Measurements from ENCODE around the gene XXYLT1.
"Not testable (repeated sequence)": the region's sequence is repeated elsewhere in the genome, so short reads cannot be mapped to it uniquely, and the experiment has no call there.

XXYLT1 gene

DNA sequence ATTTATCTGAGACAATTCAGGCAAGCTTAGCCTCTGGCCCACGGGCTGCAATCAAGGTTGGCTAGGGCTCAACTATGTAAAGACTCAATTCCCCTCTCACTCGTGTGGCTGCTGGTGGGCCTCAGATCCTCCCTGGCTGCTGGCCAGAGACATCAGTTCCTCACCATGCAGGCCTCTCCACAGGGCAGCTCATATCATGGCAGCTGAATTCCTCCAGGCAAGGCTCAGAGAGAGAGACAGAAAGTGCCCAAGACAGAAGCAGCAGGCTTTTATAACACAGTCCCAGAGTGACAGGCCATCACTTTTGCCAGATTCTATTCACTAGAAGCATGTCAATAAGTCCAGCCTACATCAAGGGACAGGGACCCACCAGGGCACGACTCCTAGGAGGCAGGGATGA lies 63.2 kb downstream of the XXYLT1 start:
- DNase-seq (ENCODE audit: low spot score), result no peak

GRCh38 chr3:195207056-195207455 lies 63.9 kb downstream of the XXYLT1 start:
- no peak for DNase-seq (ENCODE audit: low spot score)

DNA sequence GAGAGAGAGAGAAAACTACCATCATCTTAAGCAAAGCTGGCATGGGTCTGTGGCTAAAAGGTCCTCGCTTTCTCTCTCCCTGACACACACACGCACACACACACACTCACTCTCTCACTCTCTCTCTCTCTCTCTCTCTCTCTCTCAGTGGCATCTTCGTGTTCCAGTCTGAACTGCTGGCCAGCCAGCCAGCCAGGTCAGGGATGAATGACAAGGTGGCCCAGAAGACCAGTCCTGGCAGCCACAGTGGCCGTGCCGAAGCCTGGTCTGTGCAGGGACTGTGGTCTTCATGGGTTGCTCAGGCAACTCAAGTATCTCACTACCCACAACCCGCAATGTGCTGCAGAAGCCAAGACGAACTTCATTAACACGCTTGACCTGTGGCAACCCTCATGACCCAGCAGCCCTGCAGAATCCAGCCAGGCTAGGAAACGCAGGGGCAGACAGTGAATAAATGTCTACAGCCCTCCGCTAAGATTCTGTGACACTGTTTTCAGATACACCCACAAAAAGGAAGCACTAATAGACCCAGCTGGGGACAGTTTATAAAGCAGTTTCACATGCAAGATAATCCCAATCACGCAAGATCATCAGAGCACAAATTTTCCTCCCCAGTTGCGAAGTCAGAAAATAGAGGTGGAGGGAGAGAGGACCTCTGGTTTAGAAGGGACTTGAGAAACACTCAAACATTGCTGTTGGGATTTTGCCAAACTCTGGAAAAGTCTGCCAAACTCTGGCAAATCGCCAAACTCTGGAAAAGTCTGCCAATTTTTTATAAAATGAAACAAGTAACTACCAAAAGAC lies 66.4 kb downstream of the XXYLT1 start:
- DNase-seq (ENCODE audit: low spot score), result peak; percentile 36

DNA sequence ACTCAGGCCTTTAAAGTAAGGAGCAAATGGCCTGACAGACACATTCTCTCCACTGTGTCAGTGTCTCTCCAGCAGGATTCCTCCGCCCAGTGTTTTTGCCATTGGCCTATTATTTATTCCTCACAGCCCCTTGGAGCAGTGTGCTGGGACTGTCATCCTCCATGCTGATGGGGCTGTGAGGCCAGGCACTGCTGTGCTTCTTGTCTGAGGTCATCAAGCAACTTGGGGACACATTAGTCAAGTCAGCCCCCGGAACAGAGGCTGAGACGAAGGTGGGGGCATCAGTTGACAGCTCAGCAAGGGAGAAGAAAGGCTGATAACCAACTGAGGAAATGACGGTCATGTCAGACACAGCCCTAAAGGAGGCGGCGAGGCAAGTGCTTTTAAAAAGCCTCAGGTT lies 67.4 kb downstream of the XXYLT1 start:
- no peak for DNase-seq (ENCODE audit: low spot score)

- no peak for DNase-seq (ENCODE audit: low spot score)
These were observed 69.7 kb downstream of the XXYLT1 start for GRCh38 chr3:195201295-195201694.

DNA sequence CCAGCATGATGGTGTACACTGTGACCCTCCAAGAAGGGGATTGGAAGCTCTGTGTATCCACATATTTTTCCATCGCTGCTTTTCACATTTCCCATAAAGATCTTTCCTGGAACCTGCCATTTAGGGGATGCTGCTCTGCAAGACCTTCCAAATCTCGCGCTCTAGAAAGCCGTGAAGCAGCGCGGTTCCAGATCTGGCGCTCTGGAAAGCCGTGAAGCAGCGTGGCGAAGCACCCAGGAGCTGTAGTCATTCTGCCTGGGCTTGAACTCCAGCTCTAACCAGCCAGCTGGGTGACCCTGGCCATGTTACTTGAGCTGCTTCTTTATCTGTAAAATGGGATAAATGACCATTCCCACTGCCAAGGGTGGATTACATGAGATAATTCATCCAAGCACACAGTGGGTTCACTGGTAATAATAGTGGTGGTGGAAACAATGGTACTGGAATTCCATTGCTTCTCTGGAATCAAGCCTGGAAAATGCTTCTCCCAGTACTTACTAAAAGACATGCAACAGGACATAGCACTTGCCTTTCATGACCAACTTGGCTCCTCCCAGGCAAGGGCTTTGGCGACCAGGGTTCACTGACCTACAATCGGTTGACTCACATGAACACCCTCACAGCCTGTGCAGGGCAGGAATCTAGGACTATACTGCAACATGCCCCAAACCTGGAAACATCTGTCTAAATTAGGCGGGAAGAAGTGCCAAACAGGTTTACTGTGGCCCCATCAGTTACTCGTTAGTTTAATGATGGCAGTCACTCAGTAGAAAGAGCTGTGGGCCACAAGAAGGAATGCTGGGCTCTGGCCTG lies 70.7 kb downstream of the XXYLT1 start:
- no peak for DNase-seq (ENCODE audit: low spot score)

DNA sequence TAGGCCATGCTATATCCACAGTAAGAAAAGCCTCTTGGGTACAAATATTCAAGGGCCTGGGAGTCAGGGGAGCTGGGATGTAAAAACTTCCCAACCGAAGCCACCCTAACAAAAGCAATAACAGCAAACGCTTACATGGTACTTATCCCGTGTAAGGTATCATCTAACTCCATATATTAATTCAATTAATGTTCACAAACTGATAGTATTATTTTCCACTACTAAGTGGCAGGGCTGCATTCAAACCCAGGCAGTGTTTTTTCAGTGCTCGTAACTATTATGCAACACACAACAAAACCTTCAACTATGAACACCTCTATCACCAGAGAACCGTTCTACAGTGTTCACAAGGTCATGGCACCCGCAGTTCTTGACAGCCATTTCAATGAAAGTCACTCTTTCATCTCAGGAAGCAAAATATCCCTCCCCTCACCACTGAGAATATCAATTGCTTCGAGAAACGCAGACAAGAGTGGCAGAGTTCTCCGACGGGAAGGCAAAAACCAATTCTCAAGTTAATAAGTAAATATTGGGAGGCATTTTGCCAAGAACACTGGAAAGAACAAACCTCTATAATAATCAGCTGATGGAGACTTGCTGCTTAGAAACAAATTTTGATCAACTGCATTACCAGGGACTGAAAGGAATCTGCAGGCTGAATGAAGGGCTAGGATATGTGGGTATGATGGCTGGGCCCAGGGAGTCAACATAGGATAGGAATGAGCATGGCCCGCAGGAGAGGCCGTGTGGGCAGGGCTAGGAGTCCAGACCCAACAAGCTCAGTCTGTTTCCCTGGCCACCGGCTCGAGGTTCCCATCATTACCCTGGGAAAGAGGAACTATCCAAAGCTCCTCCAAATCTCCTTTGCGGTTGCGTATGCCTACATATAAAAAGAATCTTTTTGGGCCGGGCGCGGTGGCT lies 72.3 kb downstream of the XXYLT1 start:
- DNase-seq (ENCODE audit: low spot score), result no peak

DNA sequence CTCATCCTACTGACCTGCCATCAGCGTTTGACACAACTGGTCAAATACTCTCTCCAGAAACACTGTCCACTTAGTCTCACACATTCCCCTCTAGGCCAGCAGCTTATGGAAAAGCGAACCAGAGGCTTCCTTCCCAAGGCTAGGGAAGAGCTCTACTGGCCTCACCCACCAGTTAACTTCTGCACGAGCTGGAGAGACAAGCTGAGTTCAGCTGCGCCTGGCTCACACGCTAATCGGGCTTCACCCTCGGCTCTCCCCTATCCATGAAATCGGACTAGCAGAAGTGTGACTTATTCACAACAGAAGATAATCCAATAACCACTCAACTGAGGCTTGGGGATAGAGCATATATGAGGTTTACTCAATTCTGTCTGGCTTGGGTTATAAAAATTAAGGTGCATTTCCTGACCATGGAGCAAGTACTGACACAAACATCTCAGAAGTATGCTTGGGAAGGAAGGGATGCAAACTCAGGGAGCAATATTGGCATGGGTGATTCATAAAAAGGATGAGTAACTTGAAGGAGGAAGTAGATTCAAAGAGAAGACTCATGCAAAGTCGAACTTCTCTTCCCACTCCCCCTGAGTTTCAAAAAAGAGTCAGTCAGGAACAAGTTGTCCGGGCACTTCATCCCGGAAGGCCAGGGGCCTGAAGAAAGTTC lies 73.1 kb downstream of the XXYLT1 start:
- peak; percentile 76 for DNase-seq (ENCODE audit: low spot score)

- DNase-seq (ENCODE audit: low spot score), result peak; percentile 75
These were observed 74.7 kb downstream of the XXYLT1 start for GRCh38 chr3:195196266-195196665.

DNA sequence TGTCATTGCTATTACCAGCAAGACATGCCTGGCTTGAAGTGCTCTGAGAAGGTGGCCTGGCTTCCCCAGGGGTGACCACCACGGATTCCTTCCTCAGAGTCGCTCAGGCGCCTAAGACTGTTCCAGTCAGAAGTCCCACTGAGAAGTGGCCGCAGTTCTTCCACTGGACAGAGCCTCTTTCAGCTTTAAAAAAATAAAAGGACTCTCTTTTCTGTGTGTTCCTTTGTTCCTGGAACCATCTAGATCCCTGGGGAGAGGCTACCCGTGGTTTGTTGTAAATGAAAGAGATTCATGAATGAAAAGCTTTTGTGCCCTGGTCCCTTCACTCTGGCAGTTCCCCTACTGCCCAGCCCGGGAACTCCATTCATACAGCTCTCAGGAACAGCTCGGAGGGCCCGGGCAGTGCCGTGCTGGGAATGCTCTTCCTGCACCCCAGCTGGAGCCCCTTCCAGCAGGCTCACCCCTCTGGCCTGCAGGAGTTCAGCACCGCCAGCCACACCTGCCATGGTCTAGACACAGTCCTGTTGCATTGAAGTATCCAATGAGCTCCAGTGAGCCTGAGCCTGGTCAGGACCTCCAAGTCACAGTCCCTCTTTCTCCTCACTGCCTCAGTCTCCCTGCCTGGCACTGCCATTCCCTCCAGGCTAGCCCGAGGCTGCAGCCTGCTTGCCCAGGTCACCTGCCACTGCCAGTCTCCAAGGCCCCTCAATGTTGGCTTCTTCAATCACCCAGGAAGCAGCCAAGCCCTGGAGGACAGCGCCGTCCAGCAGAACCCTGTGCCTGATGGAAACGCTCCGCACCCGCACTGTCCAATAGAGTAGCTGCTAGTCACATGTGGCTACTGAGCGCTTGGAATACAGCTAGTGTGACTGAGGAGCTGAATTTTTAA lies 75.4 kb downstream of the XXYLT1 start:
- DNase-seq (ENCODE audit: low spot score), result no peak

- no peak for DNase-seq (ENCODE audit: low spot score)
These were observed 76.3 kb downstream of the XXYLT1 start for GRCh38 chr3:195194559-195195206.

GRCh38 chr3:195191580-195191979 lies 79.4 kb downstream of the XXYLT1 start:
- DNase-seq (ENCODE audit: low spot score), result no peak

- no peak for DNase-seq (ENCODE audit: low spot score)
These were observed 81.1 kb downstream of the XXYLT1 start for GRCh38 chr3:195189821-195190220.

- DNase-seq (ENCODE audit: low spot score), result no peak
These were observed 82.5 kb downstream of the XXYLT1 start for GRCh38 chr3:195188426-195188927.

DNA sequence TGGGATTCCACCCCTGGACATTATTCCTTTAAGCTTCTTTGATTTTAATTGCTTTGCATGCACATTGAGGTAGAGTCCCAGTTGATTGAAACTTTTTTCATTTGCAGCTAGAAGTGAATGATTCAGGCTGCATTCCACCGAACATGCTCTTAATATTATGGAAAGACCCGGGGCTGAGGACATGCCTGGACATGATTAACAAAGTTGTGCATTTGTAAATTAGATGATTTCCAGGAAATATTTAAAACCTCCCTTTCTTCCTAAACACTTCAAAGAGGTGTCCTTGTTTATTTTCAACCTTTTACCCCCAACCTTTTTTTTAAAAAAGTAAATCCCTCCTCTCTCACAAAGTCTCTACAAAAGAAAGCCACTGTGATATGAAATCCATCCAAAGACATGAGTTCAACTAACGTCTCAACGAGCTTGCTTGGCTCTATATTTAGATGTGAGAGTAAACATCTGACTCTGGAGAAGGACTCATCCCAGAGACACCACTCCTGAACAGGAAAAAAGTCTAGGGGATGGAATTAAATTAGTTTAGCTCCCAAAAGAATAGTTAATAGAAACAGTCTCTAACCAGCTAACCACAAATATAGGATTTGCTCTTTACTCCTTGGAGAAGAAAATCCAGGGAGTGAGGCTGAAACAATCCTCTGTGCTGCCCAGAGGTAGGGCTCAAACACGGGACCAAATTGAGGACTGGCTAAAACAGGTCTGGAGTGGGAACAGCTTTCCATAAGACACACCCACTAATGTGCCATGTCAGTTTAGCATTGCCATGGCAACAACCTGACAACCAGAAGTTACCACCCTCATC lies 83.1 kb downstream of the XXYLT1 start:
- DNase-seq (ENCODE audit: low spot score), result peak; percentile 63

DNA sequence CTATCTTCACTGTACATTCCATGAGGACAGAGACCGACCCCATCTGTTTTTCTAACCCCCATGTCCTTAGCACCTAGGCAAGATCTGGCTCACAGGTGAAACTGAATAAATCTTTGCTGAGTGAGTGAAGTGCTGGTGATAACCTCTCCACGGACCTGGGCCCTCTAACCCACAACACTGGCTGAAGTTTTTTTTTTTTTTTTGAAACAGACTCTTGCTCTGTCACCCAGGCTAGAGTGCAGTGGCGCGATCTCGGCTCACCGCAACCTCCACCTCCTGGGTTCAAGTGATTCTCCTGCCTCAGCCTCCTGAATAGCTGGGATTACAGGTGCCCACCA lies 84.3 kb downstream of the XXYLT1 start:
- DNase-seq (ENCODE audit: low spot score), result not testable (repeated sequence)

DNA sequence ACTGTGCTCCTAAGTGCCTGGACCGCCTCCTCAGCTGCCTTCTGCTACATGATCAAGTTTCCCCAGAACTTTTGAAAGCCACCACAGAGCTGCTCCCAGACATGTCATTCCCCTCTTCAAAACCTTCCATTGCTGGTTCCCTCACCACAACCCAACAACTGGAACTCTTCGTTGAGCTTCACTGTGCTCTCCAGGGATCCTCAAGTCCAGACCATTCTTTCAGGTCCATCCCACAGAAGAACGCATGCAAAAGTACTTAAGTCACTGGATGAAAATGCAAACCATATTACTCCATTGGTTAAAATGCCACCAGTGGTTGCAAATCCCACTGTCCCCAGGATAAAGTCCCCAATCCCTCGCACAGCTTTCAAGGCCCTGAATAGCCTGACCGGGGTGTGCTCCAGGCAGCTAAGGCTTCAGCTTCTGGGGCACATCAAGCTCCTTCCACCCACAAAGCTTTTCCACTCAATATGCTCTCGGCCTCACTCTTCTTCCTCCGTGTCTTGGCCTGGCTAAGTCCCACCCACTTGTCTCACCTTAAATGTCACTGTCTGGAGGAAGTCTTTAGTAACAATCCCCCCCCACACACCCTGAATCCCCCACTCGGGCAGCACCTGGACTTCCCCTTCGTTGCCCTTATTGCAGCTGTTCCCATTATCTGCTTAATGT lies 84.8 kb downstream of the XXYLT1 start:
- DNase-seq (ENCODE audit: low spot score), result no peak

- DNase-seq (ENCODE audit: low spot score), result no peak
These were observed 85.4 kb downstream of the XXYLT1 start for GRCh38 chr3:195185583-195185982.

Measured in GM03348 (cell line).